PC-9 (cell line): ENCODE measurements around the gene KRTAP5-6. TPM values are rescaled to one million over a fixed set of nuclear protein-coding genes. Genes with fewer than 3 reads are reported as not detected.

ENCODE experiments used
- BruUV-seq: library from RNA; stranded (reverse); fragments of 400-500 nt; replicated peaks from 2 replicates; lab custom pipeline; 2021; lab: Mats Ljungman, UMichigan
- CTCF ChIA-PET: fragments of 300-600 bp; sonication (Branson Sonifier 250); formaldehyde crosslinking; loops from one replicate; lab custom pipeline; 2022; ENCODE audit warnings: antibody characterized with exemption; lab: Charles Lee
- POLR2A ChIA-PET: fragments of 300-600 bp; sonication (Branson Sonifier 250); formaldehyde crosslinking; loops from one replicate; lab custom pipeline; 2022; ENCODE audit warnings: antibody characterized with exemption; ENCODE audit not compliant: unreplicated experiment; lab: Charles Lee
- DNase-seq, 2 experiments: peaks; one replicate each; pipeline versions ENCODE4 v3.0.0 to v3.0.0-alpha.2; 2015 to 2022; ENCODE audit warnings: mixed read lengths in 1 of 2
- H2AFZ ChIP-seq: fragments of 200-600 bp; sonication (generic); 2 replicates; pipeline ENCODE4 v1.8.1; 2017; ENCODE audit warnings: antibody characterized with exemption
- H3F3A ChIP-seq: fragments of 200-600 bp; sonication (generic); 2 replicates; pipeline ENCODE4 v1.8.1; 2017; ENCODE audit warnings: antibody characterized with exemption, mild to moderate bottlenecking, low read depth; ENCODE audit not compliant: insufficient read depth
- H3K27ac ChIP-seq: fragments of 200-600 bp; sonication (generic); 2 replicates; pipeline ENCODE4 v1.6.1; 2016; ENCODE audit warnings: mixed run types
- H3K27me3 ChIP-seq: fragments of 200-600 bp; sonication (generic); 2 replicates; pipeline ENCODE4 v1.6.1; 2016; ENCODE audit warnings: low read depth, mixed run types; ENCODE audit not compliant: insufficient read depth
- H3K36me3 ChIP-seq: fragments of 200-600 bp; sonication (generic); 2 replicates; pipeline ENCODE4 v1.6.1; 2016; ENCODE audit warnings: low read depth, mixed run types
- H3K4me1 ChIP-seq: fragments of 200-600 bp; sonication (generic); replicated peaks from 2 replicates; pipeline ENCODE4 v1.6.1; 2016; ENCODE audit warnings: mixed run types; ENCODE audit not compliant: insufficient read depth
- H3K4me2 ChIP-seq: fragments of 200-600 bp; sonication (generic); 2 replicates; pipeline ENCODE4 v1.6.1; 2017; ENCODE audit warnings: mixed run types
- H3K4me3 ChIP-seq: fragments of 200-600 bp; sonication (generic); 2 replicates; pipeline ENCODE4 v1.6.1; 2016; ENCODE audit warnings: mixed run types
- H3K79me2 ChIP-seq: fragments of 200-600 bp; sonication (generic); 2 replicates; pipeline ENCODE4 v1.6.1; 2017; ENCODE audit warnings: low read depth, mixed run types
- H3K9me2 ChIP-seq: fragments of 200-600 bp; sonication (generic); 2 replicates; pipeline ENCODE4 v1.8.1; 2017; ENCODE audit warnings: mild to moderate bottlenecking; ENCODE audit not compliant: insufficient read depth
- H3K9me3 ChIP-seq: fragments of 200-600 bp; sonication (generic); 2 replicates; pipeline ENCODE4 v1.8.1; 2016; ENCODE audit warnings: low read depth; ENCODE audit not compliant: insufficient read depth
- H4K20me1 ChIP-seq: fragments of 200-600 bp; sonication (generic); 2 replicates; pipeline ENCODE4 v1.8.1; 2017; ENCODE audit not compliant: insufficient read depth
- CTCF ChIP-seq: fragments of 200-600 bp; sonication (generic); conservative IDR thresholded peaks from 2 replicates; pipeline ENCODE4 v1.6.1; 2017; ENCODE audit warnings: mixed run types, antibody characterized with exemption, mild to moderate bottlenecking, moderate library complexity
- EZH2 ChIP-seq: fragments of 200-600 bp; sonication (generic); IDR thresholded peaks from 2 replicates; pipeline ENCODE4 v1.8.0; 2017; ENCODE audit warnings: antibody characterized with exemption, low read depth
- intact Hi-C: fragments of 100-400 bp; cut with micrococcal nuclease; formaldehyde crosslinking; loops from one replicate; pipeline ENCODE4 v1.10.0; 2022; ENCODE audit not compliant: unreplicated experiment
- total RNA-seq: library from RNA; stranded (reverse); gene quantifications from 2 replicates; pipeline ENCODE4 v1.2.3, GENCODE V29; 2021

KRTAP5-6 gene
- total RNA-seq, 1 experiment from 2014 or later, result not detected

DNA sequence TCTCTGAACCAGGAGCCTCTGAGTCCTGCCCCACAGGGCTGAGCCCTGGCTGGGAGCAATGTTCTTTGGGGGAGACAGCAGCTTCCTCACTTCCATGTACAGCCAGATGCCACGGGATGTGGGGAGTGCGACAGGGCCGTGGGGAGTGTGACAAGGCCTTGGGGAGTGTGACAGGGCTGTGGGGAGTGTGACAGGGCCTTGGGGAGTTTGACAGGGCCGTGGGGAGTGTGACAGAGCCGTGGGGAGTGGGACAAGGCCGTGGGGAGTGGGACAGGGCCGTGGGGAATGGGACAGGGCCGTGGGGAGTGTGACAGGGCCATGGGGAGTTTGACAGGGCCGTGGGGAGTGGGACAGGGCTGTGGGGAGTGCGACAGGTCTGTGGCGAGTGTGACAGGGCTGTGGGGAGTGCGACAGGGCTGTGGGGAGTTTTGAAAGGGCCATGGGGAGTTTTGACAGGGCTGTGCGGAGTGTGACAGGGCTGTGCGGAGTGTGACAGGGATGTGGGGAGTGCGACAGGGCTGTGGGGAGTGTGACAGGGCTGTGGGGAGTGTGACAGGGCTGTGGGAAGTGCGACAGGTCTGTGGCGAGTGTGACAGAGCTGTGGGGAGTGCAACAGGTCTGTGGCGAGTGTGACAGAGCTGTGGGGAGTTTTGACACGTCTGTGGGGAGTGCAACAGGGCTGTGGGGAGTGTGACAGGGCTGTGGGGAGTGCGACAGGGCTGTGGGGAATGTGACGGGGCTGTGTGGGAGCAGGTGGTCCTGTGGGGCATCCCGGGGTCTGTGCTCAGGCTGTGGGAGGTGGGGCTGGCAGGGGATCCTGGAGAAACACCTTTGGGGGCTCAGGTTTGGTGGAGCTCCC, 6.6 kb upstream of the KRTAP5-6 start:
- no peaks in the 10 kb centered on the region for H4K20me1 ChIP-seq
- POLR2A ChIA-PET, result no interaction called here
- H3K4me2 ChIP-seq, result no peak overlapping the region
- no TSS peak for BruUV-seq
- CTCF ChIA-PET, result no interaction called here
- H3K9me2 ChIP-seq, result no peaks in the 10 kb centered on the region
- no peaks in the 10 kb centered on the region for H3K9me3 ChIP-seq
- H2AFZ ChIP-seq, result no peak overlapping the region
- H3K27me3 ChIP-seq, result peaks cover 7% of the 10 kb centered on the region; the same call in 1 of the 2 replicates
- H3K36me3 ChIP-seq, result no peaks in the 10 kb centered on the region
- no peaks in the 10 kb centered on the region for H3K79me2 ChIP-seq
- H3K27ac ChIP-seq, result no peak overlapping the region
- H3F3A ChIP-seq, result no peaks in the 10 kb centered on the region
- H3K4me1 ChIP-seq, result peaks cover 11% of the 10 kb centered on the region
- no peak overlapping the region for H3K4me3 ChIP-seq
- DNase-seq, result no peak
- no peak for TF ChIP-seq CTCF
- intact Hi-C loops, result loop anchor here (5.0 kb wide), 2 partner anchors 38 to 187 kb away; no protein-coding TSS in a partner anchor

DNA sequence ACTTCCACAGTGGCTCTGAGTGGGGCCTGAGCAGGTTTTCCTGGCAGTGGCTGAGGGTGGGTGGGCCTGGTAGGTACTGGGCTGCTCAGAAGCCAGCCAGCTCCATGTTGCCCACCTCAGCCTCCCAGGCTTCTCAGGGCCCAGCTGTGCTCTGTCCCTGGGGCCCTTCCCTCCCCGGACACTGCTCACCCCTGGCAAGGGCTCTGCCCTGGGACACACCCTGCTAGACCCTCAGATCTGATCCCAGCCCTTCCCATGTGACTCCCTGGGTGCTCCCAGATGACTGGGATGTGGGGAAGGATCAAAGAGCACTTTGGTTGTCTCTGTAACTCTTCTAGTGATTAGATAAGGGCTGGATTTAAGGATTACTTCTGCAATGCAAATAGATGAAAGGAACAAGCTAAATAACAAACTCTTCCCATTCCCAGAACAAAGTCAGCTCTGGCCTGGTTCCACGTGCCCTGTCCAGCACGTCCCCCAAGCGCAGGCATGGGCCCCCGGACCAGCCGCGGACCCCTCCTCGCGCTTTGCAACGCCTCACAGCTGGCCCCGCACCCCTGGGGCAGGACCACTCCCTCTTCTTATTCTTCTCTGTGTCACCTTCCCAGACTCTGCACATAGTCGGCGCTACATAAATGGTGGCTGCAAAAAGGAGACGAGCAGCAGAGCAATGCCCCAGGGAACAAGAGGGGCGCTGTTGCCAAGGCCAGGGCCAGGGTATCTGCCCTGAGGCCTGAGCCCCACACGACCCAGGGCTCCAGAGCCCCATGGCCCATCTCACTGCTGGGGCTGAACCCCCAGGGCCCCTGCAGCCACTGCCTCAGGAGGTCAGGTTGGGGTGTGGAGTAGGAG, 5.7 kb upstream of the KRTAP5-6 start:
- BruUV-seq, result no TSS peak
- intact Hi-C loops, result loop anchor here (5.0 kb wide), 2 partner anchors 39 to 186 kb away; no protein-coding TSS in a partner anchor
- POLR2A ChIA-PET, result no interaction called here

More for the DNA sequence above, 5.7 kb upstream of the KRTAP5-6 start:
- H3K4me2 ChIP-seq, result no peak overlapping the region
- H3K27ac ChIP-seq, result no peak overlapping the region
- H3K27me3 ChIP-seq, result peaks cover 7% of the 10 kb centered on the region; the same call in 1 of the 2 replicates
- H3F3A ChIP-seq, result no peaks in the 10 kb centered on the region
- TF ChIP-seq CTCF (no peak), EZH2 (no peak)
- no peaks in the 10 kb centered on the region for H4K20me1 ChIP-seq
- DNase-seq, result no peak
- no peak overlapping the region for H2AFZ ChIP-seq
- CTCF ChIA-PET, result no interaction called here
- no peaks in the 10 kb centered on the region for H3K9me2 ChIP-seq
- H3K4me3 ChIP-seq, result no peak overlapping the region
- no peaks in the 10 kb centered on the region for H3K36me3 ChIP-seq
- no peaks in the 10 kb centered on the region for H3K9me3 ChIP-seq
- H3K79me2 ChIP-seq, result no peaks in the 10 kb centered on the region
- H3K4me1 ChIP-seq, result peaks cover 11% of the 10 kb centered on the region
